ENCODE data around the gene OSBPL1A.

OSBPL1A gene

DNA sequence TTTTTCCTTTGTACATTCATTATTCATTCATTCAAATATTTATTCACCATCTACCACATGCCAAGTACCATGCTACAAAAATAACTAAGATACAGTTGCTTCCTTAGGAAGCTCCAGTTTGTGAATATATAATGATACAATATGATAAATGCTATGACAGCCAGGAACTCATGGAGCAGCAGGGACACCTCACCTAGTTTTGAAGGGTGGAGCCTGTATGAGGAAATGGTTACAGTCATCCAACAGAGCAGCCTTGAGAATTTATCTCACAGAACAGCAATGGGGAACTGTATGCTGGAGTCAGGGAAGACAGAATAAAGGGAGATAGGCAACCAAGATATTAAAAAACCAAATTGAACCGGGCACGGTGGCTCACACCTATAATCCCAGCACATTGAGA is 124.0 kb downstream of the OSBPL1A start:
- CTCF ChIA-PET = no interaction called here
- no peak for DNase-seq (ENCODE audit: low read depth, low spot score)
- H3K4me3 ChIP-seq (ENCODE audit: low read depth, low read length) = no peak overlapping the region
- TF ChIP-seq, protein P1, sequence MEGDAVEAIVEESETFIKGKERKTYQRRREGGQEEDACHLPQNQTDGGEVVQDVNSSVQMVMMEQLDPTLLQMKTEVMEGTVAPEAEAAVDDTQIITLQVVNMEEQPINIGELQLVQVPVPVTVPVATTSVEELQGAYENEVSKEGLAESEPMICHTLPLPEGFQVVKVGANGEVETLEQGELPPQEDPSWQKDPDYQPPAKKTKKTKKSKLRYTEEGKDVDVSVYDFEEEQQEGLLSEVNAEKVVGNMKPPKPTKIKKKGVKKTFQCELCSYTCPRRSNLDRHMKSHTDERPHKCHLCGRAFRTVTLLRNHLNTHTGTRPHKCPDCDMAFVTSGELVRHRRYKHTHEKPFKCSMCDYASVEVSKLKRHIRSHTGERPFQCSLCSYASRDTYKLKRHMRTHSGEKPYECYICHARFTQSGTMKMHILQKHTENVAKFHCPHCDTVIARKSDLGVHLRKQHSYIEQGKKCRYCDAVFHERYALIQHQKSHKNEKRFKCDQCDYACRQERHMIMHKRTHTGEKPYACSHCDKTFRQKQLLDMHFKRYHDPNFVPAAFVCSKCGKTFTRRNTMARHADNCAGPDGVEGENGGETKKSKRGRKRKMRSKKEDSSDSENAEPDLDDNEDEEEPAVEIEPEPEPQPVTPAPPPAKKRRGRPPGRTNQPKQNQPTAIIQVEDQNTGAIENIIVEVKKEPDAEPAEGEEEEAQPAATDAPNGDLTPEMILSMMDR (IDR thresholded peaks at IDR 0.05; ENCODE audit: insufficient read depth, low read length, missing control alignments) = no peak
- POLR2A ChIA-PET = no interaction called here

DNA sequence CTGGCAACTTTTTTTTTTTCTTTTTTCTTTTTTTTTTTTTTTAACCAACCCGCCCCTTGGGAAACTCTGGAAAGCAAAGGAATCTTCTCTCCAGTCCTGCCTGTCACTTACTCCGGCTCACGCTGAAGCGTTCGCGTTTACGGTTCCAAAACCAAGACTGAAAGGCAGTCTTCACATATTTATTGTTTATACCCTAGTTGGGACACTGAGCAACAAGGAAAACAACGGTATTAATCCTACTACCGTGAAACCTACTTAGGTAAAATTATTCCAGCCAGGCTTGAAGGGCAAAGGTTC is 125.4 kb downstream of the OSBPL1A start:
- POLR2A ChIA-PET = interaction anchor here (2.8 kb wide), 1 partner anchor 133 kb away, joined by 12 read pairs; the partner anchor contains the start of gene CABYR
- no peak for DNase-seq (ENCODE audit: low read depth, low spot score)
- CTCF ChIA-PET = interaction anchor here (1.2 kb wide), 1 partner anchor 130 kb away, joined by 3 read pairs; no protein-coding TSS in a partner anchor
- TF ChIP-seq, protein P1 (IDR thresholded peaks at IDR 0.05; ENCODE audit: insufficient read depth, low read length, missing control alignments) = no peak
- H3K4me3 ChIP-seq (ENCODE audit: low read depth, low read length) = peak overlapping the region; percentile 81

DNA sequence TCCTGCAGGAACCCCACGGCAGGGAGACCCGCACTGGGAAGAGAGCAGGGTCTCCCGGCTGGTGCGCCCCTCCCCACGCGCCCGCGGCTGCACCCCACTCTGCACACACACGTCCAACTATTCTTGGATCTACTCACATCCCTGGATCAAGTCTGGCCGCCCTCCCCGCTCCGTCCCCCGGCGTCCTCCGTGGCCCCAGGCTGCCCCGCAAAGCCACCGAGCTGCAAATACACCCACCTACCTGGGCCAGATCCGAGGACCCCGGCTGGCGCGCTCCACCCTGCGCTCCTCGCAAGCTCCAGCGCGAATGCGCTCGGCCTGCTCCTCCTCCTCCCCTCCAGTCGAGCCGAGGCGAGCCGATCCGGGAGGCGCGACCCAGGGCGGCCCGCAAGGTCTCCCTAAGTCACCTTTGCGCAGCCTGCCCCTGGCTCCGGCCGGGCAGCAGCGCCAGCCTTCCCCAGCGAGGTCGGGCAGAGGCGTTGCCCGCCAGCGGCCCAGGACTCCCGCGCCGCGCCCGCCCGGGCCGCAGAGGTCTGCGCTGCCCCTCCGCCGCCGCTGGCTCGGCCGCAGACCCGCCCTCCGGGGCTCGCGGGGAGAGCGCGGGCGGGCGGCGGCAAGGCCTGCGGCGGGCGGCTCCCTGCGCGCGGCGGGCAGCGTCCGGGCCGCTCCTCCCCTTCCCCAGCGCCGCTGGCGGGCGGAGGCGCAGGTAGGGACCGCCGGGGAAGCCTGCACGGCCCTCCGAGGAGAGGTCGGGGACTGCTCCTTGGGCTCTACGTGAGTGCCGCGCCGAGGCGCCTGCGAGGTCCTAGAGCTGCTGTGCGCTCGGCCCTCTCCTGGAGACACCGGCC is 126.0 kb downstream of the OSBPL1A start:
- ChIA-PET POLR2A (interaction anchor here (0.6 to 2.8 kb wide), 3 partner anchors 10 to 133 kb away, joined by 3 to 12 read pairs (median 3); partner anchors contain the start of genes CABYR and OSBPL1A), CTCF (interaction anchor here (0.7 to 1.2 kb wide), 2 partner anchors 95 to 130 kb away, joined by 3 read pairs; no protein-coding TSS in a partner anchor)
- H3K4me3 ChIP-seq (ENCODE audit: low read depth, low read length) = peak overlapping the region; percentile 81

DNA sequence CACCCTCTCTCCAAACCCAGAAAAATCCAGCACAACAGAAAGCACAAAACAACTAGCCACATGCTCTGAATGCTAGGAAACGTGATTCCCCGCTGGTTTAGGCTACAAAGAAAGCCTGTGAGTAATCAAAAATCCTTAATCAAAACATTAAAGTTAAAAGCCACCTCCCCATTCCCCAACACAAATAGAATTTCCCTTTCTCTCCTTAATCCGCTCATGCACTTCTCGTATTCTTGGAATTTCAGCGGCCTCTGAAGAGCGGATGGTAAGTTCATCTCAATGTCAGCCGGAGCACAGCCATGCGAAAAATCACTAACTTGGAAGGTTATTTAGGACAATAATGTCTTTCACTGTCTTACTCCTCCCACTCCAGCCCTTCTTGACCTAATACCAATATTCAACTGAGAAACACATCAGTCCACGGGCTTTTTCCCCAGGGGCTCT is 126.7 kb downstream of the OSBPL1A start:
- ChIA-PET CTCF (interaction anchor here (0.8 to 1.1 kb wide), 3 partner anchors 9 to 94 kb away, joined by 3 read pairs; no protein-coding TSS in a partner anchor), POLR2A (interaction anchor here (0.6 to 2.8 kb wide), 4 partner anchors 9 to 132 kb away, joined by 3 to 12 read pairs (median 3); partner anchors contain the start of genes CABYR and OSBPL1A)
- TF ChIP-seq, protein P1 (IDR thresholded peaks at IDR 0.05; ENCODE audit: insufficient read depth, low read length, missing control alignments) = no peak
- DNase-seq (ENCODE audit: low read depth, low spot score) = no peak
- H3K4me3 ChIP-seq (ENCODE audit: low read depth, low read length) = peak overlapping the region; percentile 81

More for the DNA sequence above, 126.0 kb downstream of the OSBPL1A start:
- TF ChIP-seq, protein P1 (IDR thresholded peaks at IDR 0.05; ENCODE audit: insufficient read depth, low read length, missing control alignments) = peak; percentile 26
- DNase-seq (ENCODE audit: low read depth, low spot score) = no peak

DNA sequence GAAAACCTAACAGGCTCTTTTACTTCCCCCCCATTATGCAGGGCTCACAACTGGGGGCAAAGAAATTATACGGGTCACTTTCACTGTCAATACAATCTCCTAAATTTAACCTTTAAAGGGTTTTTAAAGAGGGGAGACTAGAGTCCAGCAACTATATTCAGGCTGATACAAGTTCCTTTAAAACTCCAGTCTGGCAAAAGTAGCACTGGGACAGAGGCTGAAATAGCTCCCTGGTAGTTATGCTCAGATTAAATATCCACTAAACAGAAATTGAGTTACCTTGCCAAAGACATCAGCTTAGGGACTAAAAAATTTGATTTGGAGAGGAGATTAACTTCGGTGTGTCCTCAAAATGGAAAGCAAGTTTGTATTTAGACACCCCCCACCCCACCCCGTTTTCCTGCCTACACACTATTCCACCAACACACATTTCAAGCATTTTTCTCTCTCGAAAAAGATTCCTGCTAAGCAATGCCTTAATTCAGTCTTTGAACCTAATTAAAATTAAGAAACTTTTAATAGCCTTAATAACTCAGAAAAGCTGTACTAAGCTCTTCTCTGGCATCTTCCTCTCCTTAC is 127.2 kb downstream of the OSBPL1A start:
- POLR2A ChIA-PET = interaction anchor here (1.1 to 2.8 kb wide), 2 partner anchors 9 to 132 kb away, joined by 3 to 12 read pairs; partner anchors contain the start of gene CABYR

More for the DNA sequence above, 127.2 kb downstream of the OSBPL1A start:
- DNase-seq (ENCODE audit: low read depth, low spot score) = no peak
- CTCF ChIA-PET = interaction anchor here (0.8 to 1.1 kb wide), 3 partner anchors 8 to 94 kb away, joined by 3 read pairs; no protein-coding TSS in a partner anchor
- peak overlapping the region; percentile 81 for H3K4me3 ChIP-seq (ENCODE audit: low read depth, low read length)
- TF ChIP-seq, protein P1 (IDR thresholded peaks at IDR 0.05; ENCODE audit: insufficient read depth, low read length, missing control alignments) = no peak
